Measurements from ENCODE around the gene CCDC57. TPM values are rescaled to one million over a fixed set of nuclear protein-coding genes. Genes with fewer than 3 reads are reported as not detected.

CCDC57 gene
- total RNA-seq, 1 experiment from 2014 or later = 31.0 TPM

DNA sequence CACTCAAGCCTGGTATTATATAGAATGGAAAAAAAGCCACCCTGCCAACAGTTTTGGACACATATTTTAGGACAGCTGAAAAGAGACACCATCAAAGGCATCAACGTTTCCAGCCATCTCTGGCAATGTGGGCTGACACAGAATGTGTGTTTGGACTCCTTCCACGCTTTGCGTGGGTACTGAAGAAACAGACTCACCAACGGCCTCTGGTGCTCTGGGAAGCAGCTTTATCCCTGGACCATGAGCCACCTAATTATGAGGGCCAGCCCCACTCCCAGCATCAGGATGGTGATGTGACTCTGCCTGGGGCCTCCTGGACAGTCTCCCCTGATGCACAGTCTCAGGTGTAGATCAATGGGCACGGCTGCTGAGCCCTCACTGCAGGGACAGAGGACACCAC is 27.9 kb downstream of the CCDC57 start:
- CTCF ChIA-PET = interaction anchor here (0.7 kb wide), 1 partner anchor 103 kb away, joined by 5 read pairs; no protein-coding TSS in a partner anchor
- no peak overlapping the region for H3K4me3 ChIP-seq (ENCODE audit: low read depth, low read length)
- TF ChIP-seq, protein P1, sequence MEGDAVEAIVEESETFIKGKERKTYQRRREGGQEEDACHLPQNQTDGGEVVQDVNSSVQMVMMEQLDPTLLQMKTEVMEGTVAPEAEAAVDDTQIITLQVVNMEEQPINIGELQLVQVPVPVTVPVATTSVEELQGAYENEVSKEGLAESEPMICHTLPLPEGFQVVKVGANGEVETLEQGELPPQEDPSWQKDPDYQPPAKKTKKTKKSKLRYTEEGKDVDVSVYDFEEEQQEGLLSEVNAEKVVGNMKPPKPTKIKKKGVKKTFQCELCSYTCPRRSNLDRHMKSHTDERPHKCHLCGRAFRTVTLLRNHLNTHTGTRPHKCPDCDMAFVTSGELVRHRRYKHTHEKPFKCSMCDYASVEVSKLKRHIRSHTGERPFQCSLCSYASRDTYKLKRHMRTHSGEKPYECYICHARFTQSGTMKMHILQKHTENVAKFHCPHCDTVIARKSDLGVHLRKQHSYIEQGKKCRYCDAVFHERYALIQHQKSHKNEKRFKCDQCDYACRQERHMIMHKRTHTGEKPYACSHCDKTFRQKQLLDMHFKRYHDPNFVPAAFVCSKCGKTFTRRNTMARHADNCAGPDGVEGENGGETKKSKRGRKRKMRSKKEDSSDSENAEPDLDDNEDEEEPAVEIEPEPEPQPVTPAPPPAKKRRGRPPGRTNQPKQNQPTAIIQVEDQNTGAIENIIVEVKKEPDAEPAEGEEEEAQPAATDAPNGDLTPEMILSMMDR (IDR thresholded peaks at IDR 0.05; ENCODE audit: insufficient read depth in 1 of 2, low read depth in 1 of 2, low read length in 1 of 2, severe bottlenecking in 1 of 2, unreplicated experiment in 1 of 2) = no peak
- no peaks in the 10 kb centered on the region for H3K9me3 ChIP-seq
- H3K27me3 Mint-ChIP-seq (ENCODE audit: insufficient read depth, unreplicated experiment) = no peaks in the 10 kb centered on the region
- H3K9me3 Mint-ChIP-seq (ENCODE audit: unreplicated experiment) = no peaks in the 10 kb centered on the region
- no peak for DNase-seq
- no peaks in the 10 kb centered on the region for H3K36me3 ChIP-seq (ENCODE audit: control insufficient read depth, insufficient read depth, low read length)
- intact Hi-C loops (cut with micrococcal nuclease; ENCODE audit: unreplicated experiment) = no loop called here
- no peak overlapping the region for H3K27ac Mint-ChIP-seq (ENCODE audit: unreplicated experiment)
- POLR2A ChIA-PET = no interaction called here
- H3K4me3 Mint-ChIP-seq (ENCODE audit: unreplicated experiment) = no peak overlapping the region
- H3K4me1 ChIP-seq = no peaks in the 10 kb centered on the region
- no TSS peak for BruUV-seq (replicated peaks)
- no peaks in the 10 kb centered on the region for H3K27me3 ChIP-seq (replicated peaks; ENCODE audit: control insufficient read depth, insufficient read depth, low read length)
- H3K36me3 Mint-ChIP-seq (ENCODE audit: insufficient read depth, unreplicated experiment) = no peaks in the 10 kb centered on the region
- no peaks in the 10 kb centered on the region for H3K4me1 Mint-ChIP-seq (ENCODE audit: low read depth, unreplicated experiment)

DNA sequence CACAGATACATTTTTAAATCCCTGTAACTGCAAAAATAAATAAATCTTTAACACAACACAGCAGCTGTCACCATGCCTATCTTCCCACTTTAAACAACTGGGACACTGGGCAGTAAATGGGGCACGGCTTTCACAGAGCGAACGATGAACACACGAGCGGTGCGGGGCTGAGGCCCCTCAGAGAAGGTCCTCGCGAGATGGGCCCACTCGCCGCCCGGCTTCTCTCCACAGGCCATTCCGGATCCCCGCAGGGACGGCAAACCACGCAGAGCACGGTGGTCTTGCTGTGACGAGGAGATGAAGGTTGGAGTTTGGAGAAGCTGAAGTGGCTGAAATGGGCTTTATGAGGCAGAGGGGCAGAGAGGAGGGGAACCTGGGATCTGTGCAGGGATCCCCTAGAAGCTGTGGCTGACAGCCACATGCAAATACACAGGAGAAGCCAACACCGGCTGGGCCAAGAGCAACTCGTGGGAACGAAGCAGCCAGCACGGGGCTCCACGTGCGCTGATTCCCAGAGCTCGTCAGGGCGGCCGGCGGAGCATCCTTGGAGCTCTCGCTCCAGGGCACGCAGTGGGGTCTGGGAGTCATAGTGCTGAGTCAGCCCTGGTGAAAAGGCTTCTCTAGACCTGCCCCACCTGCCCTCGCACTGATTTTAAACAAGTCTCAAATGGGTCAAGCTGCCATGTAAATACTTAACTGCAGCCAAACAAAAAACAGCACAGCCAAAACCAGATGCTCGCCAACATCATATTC is 31.7 kb downstream of the CCDC57 start:
- DNase-seq = no peak
- Histone ChIP-seq H3K9me3 (no peaks in the 10 kb centered on the region), H3K27me3 (replicated peaks; ENCODE audit: control insufficient read depth, insufficient read depth, low read length) (no peaks in the 10 kb centered on the region), H3K4me1 (0 out of 2 replicates have a peak, but pooled peaks cover under 1% of the 10 kb centered on the region), H3K36me3 (ENCODE audit: control insufficient read depth, insufficient read depth, low read length) (peaks cover 2% of the 10 kb centered on the region; the same call in 1 of the 2 replicates), H3K4me3 (ENCODE audit: low read depth, low read length) (no peak overlapping the region)
- H3K36me3 Mint-ChIP-seq (ENCODE audit: insufficient read depth, unreplicated experiment) = no peaks in the 10 kb centered on the region
- CTCF ChIA-PET = no interaction called here
- H3K9me3 Mint-ChIP-seq (ENCODE audit: unreplicated experiment) = no peaks in the 10 kb centered on the region
- peaks cover 6% of the 10 kb centered on the region for H3K4me1 Mint-ChIP-seq (ENCODE audit: low read depth, unreplicated experiment)
- no TSS peak for BruUV-seq (replicated peaks)
- TF ChIP-seq, protein P1 (IDR thresholded peaks at IDR 0.05; ENCODE audit: insufficient read depth in 1 of 2, low read depth in 1 of 2, low read length in 1 of 2, severe bottlenecking in 1 of 2, unreplicated experiment in 1 of 2) = no peak
- intact Hi-C loops (cut with micrococcal nuclease; ENCODE audit: unreplicated experiment) = no loop called here
- no peak overlapping the region for H3K27ac Mint-ChIP-seq (ENCODE audit: unreplicated experiment)
- H3K27me3 Mint-ChIP-seq (ENCODE audit: insufficient read depth, unreplicated experiment) = no peaks in the 10 kb centered on the region
- H3K4me3 Mint-ChIP-seq (ENCODE audit: unreplicated experiment) = no peak overlapping the region
- POLR2A ChIA-PET = no interaction called here

DNA sequence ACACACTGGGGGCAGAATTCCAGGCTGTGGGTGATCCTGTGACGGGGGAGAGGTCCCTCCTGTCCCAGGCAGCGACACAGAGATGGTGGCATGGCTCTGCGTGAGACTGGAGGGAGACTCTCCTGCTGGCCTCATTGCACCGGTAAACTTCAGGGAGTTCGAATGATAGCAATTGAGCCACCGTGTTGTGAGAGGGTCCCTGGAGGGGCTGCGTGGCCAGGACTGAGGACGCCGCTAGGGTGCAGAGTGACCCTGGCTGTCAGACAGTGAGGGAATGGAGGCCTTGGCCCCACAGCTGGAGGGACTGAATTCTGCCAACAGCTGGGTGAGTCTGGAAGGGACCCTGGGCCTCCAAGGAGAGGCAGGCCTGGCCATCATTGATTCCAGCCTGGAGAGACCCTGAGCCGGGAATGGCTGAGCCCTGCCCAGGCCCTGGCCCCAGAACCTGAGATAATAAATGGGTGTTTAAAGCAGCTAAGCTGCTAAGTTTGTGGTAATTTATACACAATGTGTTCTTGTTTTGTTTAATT is 32.6 kb downstream of the CCDC57 start:
- peaks cover 2% of the 10 kb centered on the region; the same call in 1 of the 2 replicates for H3K36me3 ChIP-seq (ENCODE audit: control insufficient read depth, insufficient read depth, low read length)
- peaks cover 10% of the 10 kb centered on the region for H3K4me1 ChIP-seq
- TF ChIP-seq, protein P1 (IDR thresholded peaks at IDR 0.05; ENCODE audit: insufficient read depth in 1 of 2, low read depth in 1 of 2, low read length in 1 of 2, severe bottlenecking in 1 of 2, unreplicated experiment in 1 of 2) = no peak
- no TSS peak for BruUV-seq (replicated peaks)
- DNase-seq = no peak
- H3K27ac Mint-ChIP-seq (ENCODE audit: unreplicated experiment) = no peak overlapping the region
- ChIA-PET CTCF (no interaction called here), POLR2A (no interaction called here)
- H3K9me3 Mint-ChIP-seq (ENCODE audit: unreplicated experiment) = no peaks in the 10 kb centered on the region
- H3K36me3 Mint-ChIP-seq (ENCODE audit: insufficient read depth, unreplicated experiment) = no peaks in the 10 kb centered on the region
- no peaks in the 10 kb centered on the region for H3K9me3 ChIP-seq
- no peak overlapping the region for H3K4me3 ChIP-seq (ENCODE audit: low read depth, low read length)
- no peak overlapping the region for H3K4me3 Mint-ChIP-seq (ENCODE audit: unreplicated experiment)
- H3K27me3 ChIP-seq (replicated peaks; ENCODE audit: control insufficient read depth, insufficient read depth, low read length) = no peaks in the 10 kb centered on the region
- no peaks in the 10 kb centered on the region for H3K27me3 Mint-ChIP-seq (ENCODE audit: insufficient read depth, unreplicated experiment)
- intact Hi-C loops (cut with micrococcal nuclease; ENCODE audit: unreplicated experiment) = no loop called here
- peaks cover 9% of the 10 kb centered on the region for H3K4me1 Mint-ChIP-seq (ENCODE audit: low read depth, unreplicated experiment)
